IMR-90 (cell line): ENCODE measurements around the gene ITGAE. TPM values are rescaled to one million over a fixed set of nuclear protein-coding genes. Genes with fewer than 3 reads are reported as not detected.

ENCODE experiments used
- ATAC-seq: fragments of 200-7000 bp; cut with Tn5 transposase; 2 replicates; pipeline ENCODE4 v1.9.1; 2020; ENCODE audit warnings: low read depth, mild to moderate bottlenecking, moderate library complexity
- BruUV-seq: library from RNA; stranded (reverse); fragments of 400-500 nt; replicated peaks from 2 replicates; lab custom pipeline; 2021; lab: Mats Ljungman, UMichigan
- CTCF ChIA-PET: fragments of 300-600 bp; formaldehyde crosslinking; extraction: SDS; loops from one replicate; lab custom pipeline; 2021; ENCODE audit warnings: antibody characterized with exemption; lab: Yijun Ruan, JAX
- POLR2A ChIA-PET: fragments of 300-600 bp; sonication (Branson Sonifier 250); formaldehyde crosslinking; loops from one replicate; lab custom pipeline; 2022; ENCODE audit warnings: antibody characterized with exemption; ENCODE audit not compliant: unreplicated experiment; lab: Charles Lee
- DNase-seq: peaks from one replicate; pipeline ENCODE4 v3.0.0; 2013
- H2AFZ ChIP-seq: replicated peaks from 2 replicates; pipeline ENCODE3; 2013; ENCODE audit warnings: low read length, mild to moderate bottlenecking; ENCODE audit not compliant: poor library complexity
- H2AK5ac ChIP-seq: 2 replicates; pipeline ENCODE4 v1.6.1; 2013; ENCODE audit warnings: low read depth, low read length, inconsistent platforms
- H2AK9ac ChIP-seq: replicated peaks from 2 replicates; pipeline ENCODE3; 2013; ENCODE audit warnings: mild to moderate bottlenecking, low read depth, low read length, moderate library complexity; ENCODE audit not compliant: poor library complexity
- H2BK120ac ChIP-seq: 2 replicates; pipeline ENCODE4 v1.6.1; 2013; ENCODE audit warnings: low read depth, low read length, inconsistent platforms
- H2BK15ac ChIP-seq: 3 replicates; pipeline ENCODE4 v1.6.1; 2013; ENCODE audit warnings: low read depth, low read length, inconsistent platforms
- H2BK20ac ChIP-seq: 2 replicates; pipeline ENCODE4 v1.6.1; 2013; ENCODE audit warnings: low read depth, mild to moderate bottlenecking, inconsistent platforms, low read length, moderate library complexity
- H2BK5ac ChIP-seq: 2 replicates; pipeline ENCODE4 v1.6.1; 2013; ENCODE audit warnings: mild to moderate bottlenecking, low read depth, low read length, inconsistent platforms; ENCODE audit not compliant: poor library complexity, severe bottlenecking
- H3K14ac ChIP-seq: replicated peaks from 2 replicates; pipeline ENCODE4 v1.6.1; 2013; ENCODE audit warnings: low read depth, low read length, inconsistent platforms
- H3K18ac ChIP-seq: 2 replicates; pipeline ENCODE4 v1.6.1; 2013; ENCODE audit warnings: low read depth, low read length, control low read depth
- H3K23ac ChIP-seq: 2 replicates; pipeline ENCODE4 v1.6.1; 2013; ENCODE audit warnings: low read depth, low read length, inconsistent platforms
- H3K27ac ChIP-seq: 2 replicates; pipeline ENCODE4 v1.5.1; 2013; ENCODE audit warnings: mild to moderate bottlenecking, control low read depth, low read length; ENCODE audit not compliant: insufficient read depth
- H3K27me3 ChIP-seq: 2 replicates; pipeline ENCODE4 v1.6.1; 2013; ENCODE audit warnings: low read length; ENCODE audit not compliant: control insufficient read depth, insufficient read depth
- H3K36me3 ChIP-seq: 2 replicates; pipeline ENCODE4 v1.6.1; 2013; ENCODE audit warnings: low read length, mixed read lengths; ENCODE audit not compliant: control insufficient read depth, insufficient read depth
- H3K4ac ChIP-seq: 2 replicates; pipeline ENCODE4 v1.6.1; 2013; ENCODE audit warnings: low read depth, low read length, inconsistent platforms
- H3K4me1 ChIP-seq: 2 replicates; pipeline ENCODE4 v1.6.1; 2013; ENCODE audit warnings: low read length, mixed read lengths; ENCODE audit not compliant: control insufficient read depth, insufficient read depth
- H3K4me2 ChIP-seq: 2 replicates; pipeline ENCODE4 v1.6.1; 2013; ENCODE audit warnings: low read depth, mild to moderate bottlenecking, control low read depth, low read length, moderate library complexity
- H3K4me3 ChIP-seq: 2 replicates; pipeline ENCODE4 v1.5.1; 2013; ENCODE audit warnings: low read depth, mild to moderate bottlenecking, control low read depth, low read length, moderate library complexity; ENCODE audit not compliant: insufficient read depth
- H3K56ac ChIP-seq: 2 replicates; pipeline ENCODE4 v1.6.1; 2013; ENCODE audit warnings: low read length, inconsistent platforms; ENCODE audit not compliant: insufficient read depth; ENCODE audit errors: extremely low read depth
- H3K79me1 ChIP-seq, 2 experiments: 2 replicates each; pipeline ENCODE4 v1.6.1; 2013; ENCODE audit warnings: low read length in 2 of 2, inconsistent platforms in 1 of 2, low read depth in 1 of 2
- H3K9ac ChIP-seq: 2 replicates; pipeline ENCODE4 v1.6.1; 2013; ENCODE audit warnings: low read depth, low read length, control low read depth
- H3K9me1 ChIP-seq: 2 replicates; pipeline ENCODE4 v1.6.1; 2013; ENCODE audit warnings: low read length, inconsistent platforms; ENCODE audit not compliant: insufficient read depth
- H3K9me3 ChIP-seq: 2 replicates; pipeline ENCODE4 v1.6.1; 2013; ENCODE audit warnings: low read length; ENCODE audit not compliant: control insufficient read depth, insufficient read depth
- H4K20me1 ChIP-seq: 2 replicates; pipeline ENCODE4 v1.6.1; 2013; ENCODE audit warnings: low read length, inconsistent platforms; ENCODE audit not compliant: insufficient read depth
- H4K5ac ChIP-seq: 2 replicates; pipeline ENCODE4 v1.6.1; 2013; ENCODE audit warnings: mild to moderate bottlenecking, low read depth, low read length, control low read depth
- H4K8ac ChIP-seq, 2 experiments: 2 replicates each; pipeline ENCODE4 v1.6.1; 2013; ENCODE audit warnings: low read depth in 2 of 2, low read length in 2 of 2, control low read depth in 1 of 2, inconsistent platforms in 1 of 2
- H4K91ac ChIP-seq: 2 replicates; pipeline ENCODE4 v1.6.1; 2013; ENCODE audit warnings: low read depth, low read length, inconsistent platforms; ENCODE audit not compliant: insufficient read depth
- BHLHE40 ChIP-seq: fragments of 150-350 bp; IDR thresholded peaks from 2 replicates; pipeline ENCODE4 v1.6.1; 2016; ENCODE audit warnings: mild to moderate bottlenecking, low read depth, low read length
- ELK1 ChIP-seq: fragments of 150-350 bp; IDR thresholded peaks from 2 replicates; pipeline ENCODE4 v1.6.1; 2016; ENCODE audit warnings: low read depth, mild to moderate bottlenecking, low read length, moderate library complexity, borderline replicate concordance
- FOS ChIP-seq: fragments of 150-350 bp; IDR thresholded peaks from 2 replicates; pipeline ENCODE4 v1.6.1; 2016; ENCODE audit warnings: low read depth, low read length
- MAFK ChIP-seq: IDR thresholded peaks from 2 replicates; pipeline ENCODE4 v1.6.1; 2012; ENCODE audit warnings: low read depth, low read length, improper control_type of control experiment
- MXI1 ChIP-seq: IDR thresholded peaks from 2 replicates; pipeline ENCODE4 v1.6.1; 2012; ENCODE audit warnings: low read depth, mild to moderate bottlenecking, low read length, moderate library complexity, borderline replicate concordance
- RAD21 ChIP-seq: IDR thresholded peaks from 2 replicates; pipeline ENCODE4 v1.6.1; 2012; ENCODE audit warnings: low read length, improper control_type of control experiment
- RCOR1 ChIP-seq: IDR thresholded peaks from 2 replicates; pipeline ENCODE4 v1.6.1; 2012; ENCODE audit warnings: mild to moderate bottlenecking, low read length, improper control_type of control experiment; ENCODE audit not compliant: insufficient replicate concordance
- whole genome bisulfite sequencing, 2 experiments: methylation state at CpG; one replicate each; pipeline versions ENCODE4 v1.1.5 to v1.1.7; 2013; ENCODE audit warnings: missing lambda C conversion rate in 2 of 2; ENCODE audit not compliant: insufficient read length in 1 of 2; ENCODE audit errors: extremely low coverage in 2 of 2; 5-methylcytosine and 5-hydroxymethylcytosine counted together
- dilution Hi-C: fragments of 300-500 bp; cut with HindIII; formaldehyde crosslinking; loops from one replicate; pipeline ENCODE4 v1.14.3; 2018; ENCODE audit warnings: low sequenced_read_pairs; ENCODE audit not compliant: unreplicated experiment
- in situ Hi-C: fragments of 300-500 bp; cut with MboI; formaldehyde crosslinking; loops from 3 replicates; pipeline ENCODE4 v1.14.3; 2019; ENCODE audit warnings: low sequenced_read_pairs, inconsistent platforms, mixed read lengths
- intact Hi-C: fragments of 100-400 bp; cut with micrococcal nuclease; formaldehyde crosslinking; loops from 2 replicates; pipeline ENCODE4 v1.10.0; 2022
- polyA plus RNA-seq, 3 experiments: library from polyadenylated mRNA; depleted of rRNA; stranded (reverse); fragments of >200 nt; gene quantifications; 2 replicates each; pipeline ENCODE4 v1.2.3, GENCODE V29; 2012; ENCODE audit warnings: low replicate concordance in 1 of 3
- total RNA-seq: library from RNA; depleted of rRNA; stranded (reverse); fragments of >200 nt; gene quantifications from 2 replicates; pipeline ENCODE4 v1.2.3, GENCODE V29; 2012

Gene ITGAE
- total and polyA plus RNA-seq, 2 of the 4 experiments (the other 2 are of a cell fraction): 54.1 to 60.8 TPM

GRCh38 chr17:3739422-3740124 is 61.4 kb downstream of the ITGAE start (continued):
- no peak for TF ChIP-seq MAFK

GRCh38 chr17:3738562-3739295 is 62.3 kb downstream of the ITGAE start:
- Histone ChIP-seq H3K27ac (no peak overlapping the region), H2BK15ac (no peak overlapping the region; the same call in 2 of the 3 replicates), H4K91ac (no peak overlapping the region), H3K9ac (no peak overlapping the region), H3K79me1 (no peaks in the 10 kb centered on the region), H3K14ac (no peak overlapping the region; the same call in 1 of the 2 replicates), H3K4ac (0 out of 2 replicates have a peak overlapping the region, but pooled peaks have one; percentile 3), H3K9me1 (no peaks in the 10 kb centered on the region), H2BK120ac (no peak overlapping the region), H4K5ac (no peak overlapping the region), H3K9me3 (no peaks in the 10 kb centered on the region), H3K27me3 (peaks cover 9% of the 10 kb centered on the region; the same call in 1 of the 2 replicates), H3K36me3 (no peaks in the 10 kb centered on the region), H2AFZ (peak overlapping the region; percentile 38), H4K8ac (no peak overlapping the region), H3K56ac (no peak overlapping the region), H3K18ac (no peak overlapping the region; the same call in 1 of the 2 replicates), H3K4me1 (peaks cover 7% of the 10 kb centered on the region; the same call in 1 of the 2 replicates), H2AK9ac (no peak overlapping the region), H3K23ac (peak overlapping the region; percentile 54; the same call in 1 of the 2 replicates), H3K4me2 (peak overlapping the region; percentile 16; the same call in 1 of the 2 replicates), H2AK5ac (no peak overlapping the region; the same call in 1 of the 2 replicates), H2BK20ac (no peak overlapping the region), H2BK5ac (no peak overlapping the region), H3K4me3 (no peak overlapping the region), H4K20me1 (no peaks in the 10 kb centered on the region)
- ATAC-seq: peak; percentile 16
- BruUV-seq: no TSS peak
- CTCF ChIA-PET: interaction anchor here (0.6 to 2.3 kb wide), 13 partner anchors 11 to 270 kb away, joined by 3 to 18 read pairs (median 5); partner anchors contain the start of gene NCBP3
- POLR2A ChIA-PET: interaction anchor here (0.7 kb wide), 2 partner anchors 87 to 245 kb away, joined by 13 to 15 read pairs; no protein-coding TSS in a partner anchor
- WGBS, 2 experiments: 83% methylated on average over 1 of the region's 16 CpGs; no CpG with 5 or more reads in 1 of the 2 experiments
- TF ChIP-seq FOS: no peak
- TF ChIP-seq RCOR1: no peak
- peak; percentile 74 for TF ChIP-seq BHLHE40
- TF ChIP-seq ELK1: no peak
- TF ChIP-seq RAD21: no peak
- TF ChIP-seq MXI1: peak; percentile 77
- in situ Hi-C loops (loop anchor here (5.0 to 25.0 kb wide), 2 partner anchors 89 to 274 kb away; no protein-coding TSS in a partner anchor), intact Hi-C loops (loop anchor here (1.0 to 10.0 kb wide), 5 partner anchors 64 to 694 kb away; no protein-coding TSS in a partner anchor), dilution Hi-C loops (no loop called here)
- DNase-seq: peak; percentile 10
